CD14-positive monocyte (primary cell): ENCODE data around the gene MIPOL1. TPM values are rescaled to one million over a fixed set of nuclear protein-coding genes. Genes with fewer than 3 reads are reported as not detected.

ENCODE experiments used
- DNase-seq, 3 donors: peaks; one replicate each; pipeline ENCODE4 v3.0.0-alpha.2; 2011 to 2022
- H2AFZ ChIP-seq: 2 replicates; pipeline ENCODE4 v1.6.0; 2012; ENCODE audit warnings: mild to moderate bottlenecking, low read depth, low read length, inconsistent platforms; ENCODE audit not compliant: insufficient read depth, poor library complexity, severe bottlenecking
- H3K27ac ChIP-seq, 2 donors: 1 replicate in 1 of 2; 2 replicates in 1 of 2; pipeline ENCODE4 v1.5.1; 2012 to 2013; ENCODE audit warnings: low read length in 2 of 2, control low read depth in 1 of 2, inconsistent platforms in 1 of 2, low read depth in 1 of 2, mild to moderate bottlenecking in 1 of 2
- H3K27me3 ChIP-seq, 2 donors: one replicate each; pipeline versions ENCODE4 v1.6.0 to v1.6.1; 2011 to 2013; ENCODE audit warnings: low read length in 2 of 2; ENCODE audit not compliant: control insufficient read depth in 2 of 2, insufficient read depth in 2 of 2
- H3K36me3 ChIP-seq, 2 donors: replicated peaks in 1 of 2; 1 replicate in 1 of 2; 2 replicates in 1 of 2; pipeline versions ENCODE4 v1.5.1 to v1.6.1; 2012 to 2013; ENCODE audit warnings: low read length in 2 of 2, control low read depth in 1 of 2, inconsistent platforms in 1 of 2, mild to moderate bottlenecking in 1 of 2; ENCODE audit not compliant: insufficient read depth in 2 of 2, control insufficient read depth in 1 of 2
- H3K4me1 ChIP-seq, 2 donors: 1 replicate in 1 of 2; 2 replicates in 1 of 2; pipeline versions ENCODE4 v1.5.1 to v1.6.1; 2012 to 2013; ENCODE audit warnings: low read length in 2 of 2, control low read depth in 1 of 2, inconsistent platforms in 1 of 2, mild to moderate bottlenecking in 1 of 2, moderate library complexity in 1 of 2; ENCODE audit not compliant: insufficient read depth in 2 of 2, control insufficient read depth in 1 of 2
- H3K4me2 ChIP-seq: replicated peaks from 2 replicates; pipeline ENCODE3; 2012; ENCODE audit warnings: low read length, moderate library complexity, mild to moderate bottlenecking; ENCODE audit not compliant: poor library complexity, severe bottlenecking; ENCODE audit errors: extremely low read depth
- H3K4me3 ChIP-seq, 3 experiments: fragments of 200-600 bp in 1 of 3; sonication (generic) in 1 of 3; replicated peaks in 1 of 3; 1 replicate in 2 of 3; 2 replicates in 1 of 3; pipeline ENCODE4 v1.5.1; 2011 to 2013; ENCODE audit warnings: low read length in 3 of 3, mild to moderate bottlenecking in 3 of 3, control low read depth in 2 of 3, low read depth in 2 of 3, inconsistent platforms in 1 of 3, moderate library complexity in 1 of 3
- H3K79me2 ChIP-seq: 2 replicates; pipeline ENCODE4 v1.6.0; 2012; ENCODE audit warnings: mild to moderate bottlenecking, control low read depth, inconsistent platforms, low read length, moderate library complexity; ENCODE audit not compliant: insufficient read depth
- H3K9ac ChIP-seq: 2 replicates; pipeline ENCODE4 v1.6.0; 2017; ENCODE audit warnings: low read length, mild to moderate bottlenecking; ENCODE audit not compliant: insufficient read depth, poor library complexity, severe bottlenecking
- H3K9me3 ChIP-seq, 2 donors: replicated peaks in 1 of 2; 1 replicate in 1 of 2; 2 replicates in 1 of 2; pipeline versions ENCODE4 v1.5.1 to v1.6.1; 2012 to 2013; ENCODE audit warnings: low read length in 2 of 2, control low read depth in 1 of 2; ENCODE audit not compliant: control insufficient read depth in 1 of 2, insufficient read depth in 1 of 2
- H4K20me1 ChIP-seq: 2 replicates; pipeline ENCODE4 v1.6.0; 2012; ENCODE audit warnings: mild to moderate bottlenecking, low read length, control low read depth, moderate library complexity; ENCODE audit not compliant: insufficient read depth
- H3K27ac Mint-ChIP-seq, 7 donors: one replicate each; pipeline ENCODE4 v1.8.0; 2020; ENCODE audit warnings: mild to moderate bottlenecking in 7 of 7, mixed read lengths in 7 of 7, moderate library complexity in 6 of 7, inconsistent platforms in 2 of 7
- H3K27me3 Mint-ChIP-seq, 3 donors: one replicate each; pipeline ENCODE4 v1.8.0; 2021 to 2022; ENCODE audit warnings: low read depth in 3 of 3, mild to moderate bottlenecking in 3 of 3, mixed read lengths in 3 of 3, moderate library complexity in 3 of 3, inconsistent platforms in 1 of 3
- H3K36me3 Mint-ChIP-seq, 2 donors: one replicate each; pipeline ENCODE4 v1.8.0; 2020; ENCODE audit warnings: mixed read lengths in 2 of 2, inconsistent platforms in 1 of 2, mild to moderate bottlenecking in 1 of 2
- H3K4me1 Mint-ChIP-seq: one replicate; pipeline ENCODE4 v1.8.0; 2020; ENCODE audit warnings: mild to moderate bottlenecking, mixed read lengths
- H3K4me3 Mint-ChIP-seq, 2 donors: one replicate each; pipeline ENCODE4 v1.8.0; 2020; ENCODE audit warnings: mild to moderate bottlenecking in 2 of 2, mixed read lengths in 2 of 2, moderate library complexity in 1 of 2
- H3K9me3 Mint-ChIP-seq, 7 donors: one replicate each; pipeline ENCODE4 v1.8.0; 2020 to 2022; ENCODE audit warnings: mixed read lengths in 7 of 7, mild to moderate bottlenecking in 6 of 7, moderate library complexity in 6 of 7, inconsistent platforms in 2 of 7
- CTCF ChIP-seq: fragments of 200-600 bp; IDR thresholded peaks from one replicate; pipeline ENCODE4 v1.8.0; 2022; ENCODE audit warnings: antibody characterized with exemption, mild to moderate bottlenecking
- WGBS: methylation state at CpG from one replicate; pipeline ENCODE4 v1.1.5; 2013; ENCODE audit warnings: missing lambda C conversion rate; ENCODE audit not compliant: insufficient coverage; 5-methylcytosine and 5-hydroxymethylcytosine counted together
- intact Hi-C, 2 donors: fragments of 100-400 bp; cut with micrococcal nuclease; formaldehyde crosslinking; loops; one replicate each; pipeline versions ENCODE4 v1.15.0 to v1.15.1; 2023
- polyA plus RNA-seq, 3 donors: library from polyadenylated mRNA; depleted of rRNA in 1 of 3; unstranded in 2 of 3; stranded (reverse) in 1 of 3; fragments of 300-500 nt in 2 of 3; fragments of >200 nt in 1 of 3; fragmentation: Illumina TruSeq in 2 of 3; gene quantifications; 1 replicate in 2 of 3; 2 replicates in 1 of 3; pipeline ENCODE4 v1.2.3, GENCODE V29; 2012 to 2021

MIPOL1 gene
- polyA plus RNA-seq, 3 donors: not detected

- no peak overlapping the region for H3K4me3 Mint-ChIP-seq
- peaks cover 14 to 19% of the 10 kb centered on the region in 2 donors for H3K9me3 ChIP-seq
These were observed 200.1 kb downstream of the MIPOL1 start for GRCh38 chr14:37397941-37398215.

GRCh38 chr14:37399517-37399916, 201.8 kb downstream of the MIPOL1 start:
- Histone ChIP-seq H3K9ac (no peak overlapping the region), H3K79me2 (no peaks in the 10 kb centered on the region), H3K4me1 (no peaks in the 10 kb centered on the region), H3K36me3 (no peaks in the 10 kb centered on the region), H4K20me1 (no peaks in the 10 kb centered on the region), H3K4me3 (no peak overlapping the region), H3K27me3 (no peaks in the 10 kb centered on the region), H3K4me2 (no peak overlapping the region), H2AFZ (no peak overlapping the region), H3K27ac (no peak overlapping the region), H3K9me3 (peaks cover 14 to 19% of the 10 kb centered on the region in 2 donors)
- Mint-ChIP-seq H3K4me3 (no peak overlapping the region), H3K27me3 (peaks cover 0 to 2% (median 0%) of the 10 kb centered on the region in 3 donors), H3K27ac (no peak overlapping the region), H3K9me3 (peaks cover 9 to 21% (median 14%) of the 10 kb centered on the region in 7 donors), H3K36me3 (no peaks in the 10 kb centered on the region), H3K4me1 (no peaks in the 10 kb centered on the region)
- intact Hi-C loops: no loop called here
- no peak for TF ChIP-seq CTCF
- no peak for DNase-seq

More at GRCh38 chr14:37397941-37398215, 200.1 kb downstream of the MIPOL1 start:
- no peak overlapping the region for H3K9ac ChIP-seq
- H3K4me3 ChIP-seq: no peak overlapping the region
- no peaks in the 10 kb centered on the region for H3K36me3 ChIP-seq
- H4K20me1 ChIP-seq: no peaks in the 10 kb centered on the region
- H2AFZ ChIP-seq: no peak overlapping the region
- no peaks in the 10 kb centered on the region for H3K27me3 ChIP-seq
- DNase-seq: no peak
- WGBS: 93% methylated on average over 2 of the region's 3 CpGs
- no peaks in the 10 kb centered on the region for H3K79me2 ChIP-seq
- Mint-ChIP-seq H3K9me3 (peaks cover 9 to 22% (median 16%) of the 10 kb centered on the region in 7 donors), H3K27ac (no peak overlapping the region), H3K36me3 (no peaks in the 10 kb centered on the region), H3K4me1 (no peaks in the 10 kb centered on the region), H3K27me3 (peaks cover 0 to 2% (median 0%) of the 10 kb centered on the region in 3 donors)
- no peak overlapping the region for H3K4me2 ChIP-seq
- H3K27ac ChIP-seq: no peak overlapping the region
- no peaks in the 10 kb centered on the region for H3K4me1 ChIP-seq
- intact Hi-C loops: no loop called here
- TF ChIP-seq CTCF: no peak
